Endothelial cell of umbilical vein (primary cell): ENCODE data around the gene GRIA4. TPM values are rescaled to one million over a fixed set of nuclear protein-coding genes. Genes with fewer than 3 reads are reported as not detected.

Experiments
- BruUV-seq: library from RNA; stranded (reverse); fragments of 400-500 nt; replicated peaks from 2 replicates; lab custom pipeline; 2021; lab: Mats Ljungman, UMichigan
- CTCF ChIA-PET: fragments of 300-600, 350-600 bp; sonication (Branson Sonifier 250); formaldehyde crosslinking; loops from one replicate; lab custom pipeline; 2021; ENCODE audit warnings: antibody characterized with exemption, inconsistent platforms; lab: Charles Lee
- POLR2A ChIA-PET: fragments of 300-600, 350-600 bp; sonication (Branson Sonifier 250); formaldehyde crosslinking; loops from one replicate; lab custom pipeline; 2021; ENCODE audit warnings: antibody characterized with exemption, inconsistent platforms; lab: Charles Lee
- DNase-seq: peaks from one replicate; pipeline ENCODE4 v3.0.0-alpha.2; 2011; ENCODE audit warnings: low read depth, low spot score
- FAIRE-seq: peaks from 2 replicates; lab custom pipeline; 2011; peaks lifted over from hg19 to GRCh38; lab: Jason Lieb, UNC
- H2AFZ ChIP-seq: 2 replicates; pipeline ENCODE4 v1.6.0; 2012; ENCODE audit warnings: low read depth, low read length, control low read depth, inconsistent platforms
- H3K27ac ChIP-seq: 2 replicates; pipeline ENCODE4 v1.5.1; 2011; ENCODE audit warnings: low read depth, mild to moderate bottlenecking, control low read depth, low read length, moderate library complexity; ENCODE audit not compliant: insufficient read depth
- H3K27me3 ChIP-seq, 2 experiments: 2 replicates each; pipeline versions ENCODE4 v1.6.0 to v1.6.1; 2011; ENCODE audit warnings: low read length in 2 of 2, mixed read lengths in 1 of 2; ENCODE audit not compliant: control insufficient read depth in 2 of 2, insufficient read depth in 2 of 2
- H3K36me3 ChIP-seq, 2 experiments: 2 replicates in 1 of 2; 3 replicates in 1 of 2; pipeline ENCODE4 v1.5.1; 2011; ENCODE audit warnings: low read length in 2 of 2, mild to moderate bottlenecking in 1 of 2, moderate library complexity in 1 of 2; ENCODE audit not compliant: control insufficient read depth in 2 of 2, insufficient read depth in 2 of 2; ENCODE audit errors: extremely low read depth in 1 of 2
- H3K4me1 ChIP-seq: 3 replicates; pipeline ENCODE4 v1.5.1; 2011; ENCODE audit warnings: mild to moderate bottlenecking, low read length; ENCODE audit not compliant: control insufficient read depth, insufficient read depth; ENCODE audit errors: extremely low read depth
- H3K4me2 ChIP-seq: 2 replicates; pipeline ENCODE4 v1.6.1; 2011; ENCODE audit warnings: low read length, control low read depth, mixed read lengths; ENCODE audit not compliant: insufficient read depth
- H3K4me3 ChIP-seq, 3 experiments: fragments of 200-600 bp in 1 of 3; sonication (generic), shearing (Covaris generic) in 1 of 3; replicated peaks in 1 of 3; 2 replicates each; pipeline ENCODE4 v1.5.1; 2011 to 2016; ENCODE audit warnings: control low read depth in 3 of 3, low read length in 3 of 3, mild to moderate bottlenecking in 2 of 3, inconsistent platforms in 1 of 3, low read depth in 1 of 3, moderate library complexity in 1 of 3; ENCODE audit not compliant: insufficient read depth in 1 of 3
- H3K79me2 ChIP-seq: 2 replicates; pipeline ENCODE4 v1.6.0; 2012; ENCODE audit warnings: low read length, inconsistent platforms; ENCODE audit not compliant: control insufficient read depth, insufficient read depth
- H3K9ac ChIP-seq: replicated peaks from 2 replicates; pipeline ENCODE3; 2011; ENCODE audit warnings: low read length, control low read depth; ENCODE audit not compliant: insufficient read depth; ENCODE audit errors: extremely low read depth
- H3K9me1 ChIP-seq: replicated peaks from 3 replicates; pipeline ENCODE4 v1.6.0; 2011; ENCODE audit warnings: mild to moderate bottlenecking, low read length; ENCODE audit not compliant: control insufficient read depth, insufficient read depth; ENCODE audit errors: extremely low read depth
- H3K9me3 ChIP-seq: replicated peaks from 2 replicates; pipeline ENCODE4 v1.5.1; 2012; ENCODE audit warnings: low read length, inconsistent platforms; ENCODE audit not compliant: control insufficient read depth, insufficient read depth
- H4K20me1 ChIP-seq: replicated peaks from 2 replicates; pipeline ENCODE3; 2011; ENCODE audit warnings: mild to moderate bottlenecking, low read length; ENCODE audit not compliant: control insufficient read depth, insufficient read depth; ENCODE audit errors: extremely low read depth
- CTCF ChIP-seq, 2 donors: IDR thresholded peaks; 1 replicate in 1 of 2; 2 replicates in 1 of 2; pipeline ENCODE4 v1.5.1; 2011; ENCODE audit warnings: low read length in 2 of 2, mild to moderate bottlenecking in 2 of 2, moderate library complexity in 2 of 2, control low read depth in 1 of 2, inconsistent platforms in 1 of 2, low read depth in 1 of 2; ENCODE audit not compliant: insufficient read depth in 1 of 2; ENCODE audit errors: extremely low read depth in 1 of 2
- EZH2 ChIP-seq: IDR thresholded peaks from 2 replicates; pipeline ENCODE4 v1.6.1; 2012; ENCODE audit warnings: borderline replicate concordance, low read depth, mild to moderate bottlenecking, moderate library complexity, low read length, inconsistent platforms; ENCODE audit not compliant: severe bottlenecking
- FOS ChIP-seq: IDR thresholded peaks from 2 replicates; pipeline ENCODE4 v1.6.1; 2011; ENCODE audit warnings: mild to moderate bottlenecking, low read length, moderate library complexity, borderline replicate concordance; ENCODE audit not compliant: insufficient read depth
- GATA2 ChIP-seq: IDR thresholded peaks from 2 replicates; pipeline ENCODE4 v1.7.0; 2011; ENCODE audit warnings: low read depth, mild to moderate bottlenecking, moderate library complexity, mixed read lengths, low read length; ENCODE audit not compliant: insufficient read length, insufficient read depth
- JUN ChIP-seq: IDR thresholded peaks from 2 replicates; pipeline ENCODE4 v1.6.1; 2011; ENCODE audit warnings: borderline replicate concordance, low read depth; ENCODE audit not compliant: insufficient read length, insufficient read depth
- MAX ChIP-seq: IDR thresholded peaks from 2 replicates; pipeline ENCODE4 v1.6.1; 2011; ENCODE audit not compliant: insufficient read depth, insufficient read length
- MYC ChIP-seq: IDR thresholded peaks from one replicate; pipeline ENCODE4 v1.6.1; 2011; ENCODE audit warnings: mild to moderate bottlenecking, low read depth, low read length
- POLR2A ChIP-seq: IDR thresholded peaks from 2 replicates; pipeline ENCODE4 v1.6.1; 2012; ENCODE audit warnings: low read depth, mild to moderate bottlenecking, control low read depth, low read length
- POLR2AphosphoS5 ChIP-seq: IDR thresholded peaks from 2 replicates; pipeline ENCODE4 v1.6.1; 2012; ENCODE audit warnings: low read depth, mild to moderate bottlenecking, control low read depth, low read length, moderate library complexity; ENCODE audit not compliant: insufficient read depth
- dilution Hi-C: fragments of 300-500 bp; cut with MboI; formaldehyde crosslinking; loops from one replicate; pipeline ENCODE4 v1.15.0; 2019; ENCODE audit warnings: low sequenced_read_pairs; ENCODE audit not compliant: extremely low pct_ligation_motif_present
- intact Hi-C: fragments of 100-400 bp; cut with micrococcal nuclease; formaldehyde crosslinking; loops from one replicate; pipeline ENCODE4 v1.10.0; 2022
- polyA plus RNA-seq, 4 experiments: library from polyadenylated mRNA; depleted of rRNA in 3 of 4; stranded (reverse) in 3 of 4; unstranded in 1 of 4; fragments of >200 nt; gene quantifications; 2 replicates each; pipeline versions ENCODE4 v1.2.1 to v1.2.3, GENCODE V29; 2011 to 2012; ENCODE audit warnings: missing spikeins in 1 of 4
- total RNA-seq: library from RNA; stranded (reverse); gene quantifications from 2 replicates; pipeline ENCODE4 v1.2.3, GENCODE V29; 2021

Gene GRIA4
- total and polyA plus RNA-seq, 2 donors (not counting 3 experiments of a cell fraction or from before 2014, with no cell fraction given) = not detected

- Histone ChIP-seq H4K20me1 (no peaks in the 10 kb centered on the region), H3K4me2 (no peak overlapping the region), H3K9me1 (no peaks in the 10 kb centered on the region), H3K9ac (no peak overlapping the region), H3K4me1 (no peaks in the 10 kb centered on the region), H3K79me2 (no peaks in the 10 kb centered on the region), H3K27me3 (no peaks in the 10 kb centered on the region), H3K27ac (no peak overlapping the region), H3K4me3 (no peak overlapping the region), H3K36me3 (no peaks in the 10 kb centered on the region), H3K9me3 (no peaks in the 10 kb centered on the region), H2AFZ (no peak overlapping the region)
- FAIRE-seq (no peak), DNase-seq (no peak)
- dilution Hi-C loops = no loop called here
- BruUV-seq = no TSS peak
- TF ChIP-seq MAX (no peak), CTCF (IDR thresholded peaks at IDR 0.05; ENCODE audit: extremely low read depth in 1 of 2, insufficient read depth in 1 of 2, low read depth in 1 of 2, low read length in 2 of 2) (no peak), EZH2 (no peak), FOS (no peak), GATA2 (no peak), MYC (no peak), POLR2A (no peak), JUN (no peak), POLR2AphosphoS5 (no peak)
- intact Hi-C loops = no loop called here
- POLR2A ChIA-PET = no interaction called here
- CTCF ChIA-PET = interaction anchor here (1.4 kb wide), 1 partner anchor 14 kb away, joined by 3 read pairs; no protein-coding TSS in a partner anchor
Measured at GRCh38 chr11:105789579-105790420, 179.9 kb downstream of the GRIA4 start.
